GDM1 (cell line): Measurements from ENCODE around the gene ARHGEF7.

ENCODE experiments used
- DNase-seq: peaks from one replicate; lab custom pipeline; 2025; lab: John Stamatoyannopoulos, UW

The ARHGEF7 gene

DNA sequence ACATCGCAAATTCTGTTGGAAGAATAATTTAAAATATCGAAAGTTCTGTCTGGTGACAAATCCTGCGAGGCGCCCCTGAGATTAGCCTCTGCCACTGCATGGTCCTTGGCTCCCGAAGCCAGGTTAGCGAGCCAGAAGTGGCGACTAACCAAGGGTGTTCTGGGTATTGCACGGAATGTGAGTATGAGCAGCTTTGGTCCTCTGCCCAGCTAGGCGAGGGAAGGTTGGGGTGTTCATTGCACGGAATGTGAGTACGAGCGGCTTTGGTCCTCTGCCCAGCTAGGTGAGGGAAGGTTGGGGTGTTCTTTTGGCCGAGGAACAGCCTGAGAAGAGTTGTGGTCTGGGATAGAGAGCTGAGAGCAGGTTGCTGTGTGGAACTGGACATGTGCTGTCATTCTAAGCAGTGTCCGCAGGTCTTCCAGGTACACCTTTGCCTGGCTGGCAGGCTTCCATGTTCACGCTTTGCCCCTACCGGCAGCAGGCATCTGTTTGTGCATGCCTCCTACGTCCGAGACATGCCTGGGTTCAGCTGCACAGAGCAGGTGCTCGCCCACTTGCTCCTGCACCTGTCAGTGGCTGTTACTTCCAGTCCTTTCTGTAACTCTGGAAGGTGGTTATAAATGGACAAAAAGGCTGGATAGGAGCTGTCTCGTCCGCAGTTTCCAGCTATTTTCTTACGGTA, 187.1 kb downstream of the ARHGEF7 start:
- no peak for DNase-seq

DNA sequence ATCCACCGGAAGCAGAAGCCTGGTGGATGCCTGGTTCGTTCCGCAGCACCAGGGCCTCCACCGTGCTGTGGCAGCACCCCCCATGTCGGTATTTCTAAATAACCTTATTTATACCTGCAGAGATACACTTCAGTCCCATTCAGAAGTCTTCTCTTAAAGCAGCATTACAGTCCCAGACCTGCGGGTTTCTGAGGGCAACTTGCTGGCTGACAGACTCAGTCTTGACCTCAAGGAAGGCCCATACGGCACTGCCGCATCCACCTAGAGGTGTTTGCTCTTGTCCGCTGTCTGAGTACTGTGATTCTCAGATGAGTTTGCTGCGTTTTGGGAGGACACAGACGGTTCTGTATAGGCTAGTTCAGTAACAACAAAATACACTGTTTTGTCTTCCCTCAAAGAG, 188.4 kb downstream of the ARHGEF7 start:
- DNase-seq = no peak

DNA sequence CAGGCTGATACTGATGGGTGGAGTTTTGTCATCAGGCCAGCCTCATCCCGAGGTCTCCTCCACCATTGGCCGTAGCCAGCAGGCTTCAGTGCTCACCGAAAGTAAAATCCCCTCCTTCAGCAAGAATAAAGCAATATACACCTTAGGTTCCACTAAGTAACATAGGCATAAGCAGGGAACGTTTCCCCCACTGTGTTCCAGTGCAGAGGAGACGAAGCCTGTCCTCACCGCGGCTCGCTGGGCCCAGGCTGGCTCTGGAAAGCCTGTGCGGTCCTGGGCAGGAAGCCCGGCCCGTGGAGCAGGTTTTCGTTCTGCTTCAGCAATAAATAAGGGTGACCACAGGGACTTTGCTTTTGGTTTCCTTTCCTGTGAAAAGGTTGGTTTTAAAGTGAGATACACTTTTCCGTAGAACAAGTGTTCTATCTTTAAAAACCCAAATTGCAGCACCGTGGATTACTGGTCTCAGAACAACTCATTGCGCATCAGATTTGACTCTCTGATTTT, 189.0 kb downstream of the ARHGEF7 start:
- no peak for DNase-seq

DNA sequence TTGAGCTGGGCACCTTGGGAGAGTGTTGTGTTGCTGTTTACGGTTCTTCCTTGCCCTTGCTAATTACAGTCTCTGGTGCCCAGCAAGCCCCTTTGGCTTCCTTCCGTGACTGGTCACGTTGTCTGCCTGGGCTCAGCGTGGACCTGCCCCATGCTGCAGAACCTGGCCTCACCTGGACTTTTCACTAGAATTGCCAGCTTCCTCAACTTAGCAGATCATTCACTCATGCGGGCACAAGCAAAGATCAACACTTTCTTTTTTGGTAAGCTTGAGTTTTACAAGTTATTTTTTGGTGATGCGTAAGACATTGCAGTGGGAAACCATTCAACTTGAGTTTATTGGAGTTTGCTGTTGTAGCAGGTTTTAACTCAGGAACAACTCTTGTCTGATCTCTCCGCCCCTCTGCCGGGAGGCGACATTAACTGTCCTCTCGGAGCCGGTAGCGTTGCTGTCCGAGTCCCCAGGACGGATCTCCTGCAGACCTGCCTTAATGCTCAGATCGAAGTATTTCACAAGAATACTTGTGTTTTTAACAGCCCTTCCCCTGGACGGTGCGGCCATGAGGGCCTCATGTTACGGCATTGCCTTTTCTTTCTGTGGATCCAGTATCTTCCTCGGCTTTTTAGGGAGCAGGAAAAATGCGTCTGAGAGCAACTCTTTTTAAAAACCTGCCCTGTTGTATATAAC, 189.6 kb downstream of the ARHGEF7 start:
- no peak for DNase-seq

DNA sequence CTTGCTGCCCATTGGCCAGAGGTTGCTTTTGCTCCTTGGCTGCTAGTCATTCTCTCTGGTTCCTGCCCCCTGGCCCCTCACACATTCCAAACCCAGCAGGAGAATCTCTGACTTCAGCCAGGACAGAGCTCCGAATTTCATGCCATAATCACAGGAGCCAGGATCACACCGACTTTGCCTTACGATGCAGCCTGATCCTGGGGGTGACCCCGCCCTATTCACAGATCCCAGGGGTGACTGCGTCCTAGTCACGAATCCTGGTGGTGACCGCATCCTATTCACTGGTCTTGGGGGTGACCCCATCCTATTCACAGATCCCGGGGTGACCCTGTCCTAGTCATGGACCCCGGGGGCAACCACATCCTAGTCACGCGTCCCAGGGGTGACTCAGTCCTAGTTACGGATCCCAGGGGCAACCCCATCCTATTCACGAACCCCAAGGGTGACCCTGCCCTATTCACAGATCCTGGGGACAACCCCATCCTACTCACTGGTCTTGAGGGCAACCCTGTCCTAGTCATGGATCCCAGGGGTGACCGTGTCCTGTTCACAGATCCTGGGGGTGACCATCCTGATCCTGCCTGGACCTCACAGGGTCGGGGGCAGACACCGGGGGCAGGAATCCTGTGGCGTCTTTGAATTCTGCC, 198.0 kb downstream of the ARHGEF7 start:
- no peak for DNase-seq

DNA sequence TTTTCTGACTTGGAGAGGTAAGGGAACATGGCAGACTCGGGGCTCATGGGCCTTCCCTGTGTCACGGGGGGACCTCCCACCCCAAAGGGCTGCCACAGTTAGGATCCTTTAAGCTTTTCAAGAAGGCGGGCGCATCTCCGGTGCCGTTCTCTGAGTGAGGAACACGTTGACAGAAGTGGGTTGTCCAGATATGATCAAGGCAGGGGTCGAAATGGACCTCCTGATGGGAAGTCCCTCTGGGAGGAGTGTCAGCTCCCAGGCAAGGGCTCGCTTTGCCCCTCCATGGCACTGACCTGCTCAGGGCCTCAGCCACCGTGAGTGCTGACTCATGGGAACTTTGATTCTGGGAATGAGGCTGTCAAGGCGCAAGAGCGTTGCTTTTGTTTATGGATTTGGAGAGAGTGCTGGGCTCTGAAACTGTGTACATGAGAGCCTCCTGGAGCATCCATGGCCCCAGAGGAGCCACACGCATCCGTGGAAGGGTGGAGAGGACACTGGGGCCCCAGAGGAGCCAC, 198.9 kb downstream of the ARHGEF7 start:
- DNase-seq = no peak

DNA sequence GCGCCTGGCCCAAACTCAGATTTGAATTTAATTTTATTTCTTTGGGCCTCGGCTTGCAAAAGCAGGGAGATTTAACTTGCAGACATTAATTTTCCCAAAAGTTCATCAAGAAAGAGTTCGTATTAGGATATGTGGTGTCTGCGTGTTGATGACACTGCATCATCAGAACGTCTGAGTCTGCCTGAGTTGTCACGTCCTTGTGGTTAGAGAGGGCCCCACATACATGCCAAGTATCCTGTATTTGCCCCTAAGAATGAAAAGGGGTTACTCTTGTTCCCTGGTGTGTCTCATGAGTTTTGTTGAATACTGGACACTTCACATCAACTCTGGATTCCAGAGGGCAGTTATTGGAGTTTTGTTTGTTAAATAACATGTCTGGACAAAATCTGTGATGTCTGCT, 199.7 kb downstream of the ARHGEF7 start:
- DNase-seq = no peak

DNA sequence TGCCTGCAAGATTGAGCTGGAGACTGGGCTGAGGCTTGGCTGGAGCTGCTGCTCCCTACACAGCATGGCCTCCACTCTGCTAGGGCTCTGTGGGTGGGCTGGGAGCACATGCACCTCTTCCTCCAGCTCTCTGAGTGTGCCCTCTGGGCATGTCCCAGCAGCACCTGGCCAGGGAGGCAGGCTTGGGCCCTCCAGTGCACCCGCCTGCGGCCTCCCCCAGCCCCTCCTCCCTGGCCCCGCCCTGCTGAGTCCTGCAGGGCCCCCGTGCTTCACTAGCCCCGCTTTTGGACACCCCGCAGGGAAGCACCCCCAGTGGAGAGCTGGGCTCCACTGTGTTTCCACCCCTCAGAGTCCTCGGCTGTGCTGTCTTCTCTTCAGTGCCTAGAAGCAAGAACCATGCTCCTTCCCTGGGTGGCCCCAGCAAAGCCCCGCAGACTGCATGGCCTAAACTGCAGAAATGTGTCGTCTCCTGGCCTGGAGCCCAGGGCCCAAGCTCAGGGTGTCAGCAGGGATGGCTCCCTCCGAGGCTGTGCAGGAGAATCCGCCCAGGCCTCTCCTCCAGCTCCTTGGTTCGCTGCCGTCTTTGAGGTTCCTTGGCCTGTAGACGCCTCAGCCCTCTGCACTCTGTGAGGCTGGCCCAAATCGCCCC, 200.4 kb downstream of the ARHGEF7 start:
- DNase-seq = no peak

DNA sequence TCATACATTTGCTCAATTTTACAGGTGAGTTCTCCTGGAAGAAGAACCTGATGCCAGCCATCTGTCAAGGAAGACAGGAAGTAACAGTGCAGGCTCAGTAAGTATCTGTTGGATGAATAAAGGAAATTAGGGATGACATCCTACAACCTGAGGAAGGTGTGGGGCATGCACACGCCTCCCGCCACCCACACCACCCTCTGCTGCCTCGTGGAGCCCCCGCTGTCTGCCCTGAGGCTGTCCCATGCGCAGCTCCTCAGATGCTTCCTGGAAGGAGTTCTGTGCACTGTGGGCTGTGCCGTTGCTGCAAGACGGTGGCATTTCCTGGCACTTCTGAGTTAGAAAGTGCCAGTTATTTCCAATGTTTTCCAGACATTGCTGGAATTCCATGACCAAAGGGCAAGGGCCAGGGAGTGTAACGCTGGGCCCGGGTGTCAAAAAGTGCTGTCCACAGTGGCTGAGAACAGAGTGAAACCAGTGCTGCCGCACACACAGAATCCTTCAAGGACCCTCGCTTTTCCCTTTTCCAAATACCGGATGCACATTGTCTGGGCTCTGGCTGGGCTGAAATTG, 201.1 kb downstream of the ARHGEF7 start:
- no peak for DNase-seq

DNA sequence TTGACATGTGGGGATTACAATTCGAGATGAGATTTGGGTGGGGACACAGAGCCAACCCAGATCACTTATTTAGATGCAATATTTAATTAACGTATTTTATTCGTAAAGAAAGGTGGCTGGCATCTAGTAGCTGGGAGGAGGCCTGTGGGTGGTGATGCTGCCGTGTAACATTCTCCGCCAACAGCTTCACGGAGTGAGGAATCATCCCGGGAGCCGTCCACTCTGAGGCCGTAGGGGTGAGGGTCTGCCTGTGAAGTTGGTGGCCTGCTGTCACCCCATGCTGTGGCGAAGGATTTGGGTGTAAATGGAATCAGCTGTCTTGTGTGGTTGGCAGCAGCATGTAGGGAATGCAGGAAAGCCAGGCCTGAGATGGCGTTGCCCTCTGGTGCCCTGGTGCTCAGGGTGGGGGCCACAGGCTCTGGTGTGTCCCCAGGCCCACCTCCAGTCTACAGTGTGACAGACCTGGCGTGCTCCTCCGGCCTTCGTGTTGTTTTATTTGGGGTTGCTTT, 202.0 kb downstream of the ARHGEF7 start:
- no peak for DNase-seq

DNA sequence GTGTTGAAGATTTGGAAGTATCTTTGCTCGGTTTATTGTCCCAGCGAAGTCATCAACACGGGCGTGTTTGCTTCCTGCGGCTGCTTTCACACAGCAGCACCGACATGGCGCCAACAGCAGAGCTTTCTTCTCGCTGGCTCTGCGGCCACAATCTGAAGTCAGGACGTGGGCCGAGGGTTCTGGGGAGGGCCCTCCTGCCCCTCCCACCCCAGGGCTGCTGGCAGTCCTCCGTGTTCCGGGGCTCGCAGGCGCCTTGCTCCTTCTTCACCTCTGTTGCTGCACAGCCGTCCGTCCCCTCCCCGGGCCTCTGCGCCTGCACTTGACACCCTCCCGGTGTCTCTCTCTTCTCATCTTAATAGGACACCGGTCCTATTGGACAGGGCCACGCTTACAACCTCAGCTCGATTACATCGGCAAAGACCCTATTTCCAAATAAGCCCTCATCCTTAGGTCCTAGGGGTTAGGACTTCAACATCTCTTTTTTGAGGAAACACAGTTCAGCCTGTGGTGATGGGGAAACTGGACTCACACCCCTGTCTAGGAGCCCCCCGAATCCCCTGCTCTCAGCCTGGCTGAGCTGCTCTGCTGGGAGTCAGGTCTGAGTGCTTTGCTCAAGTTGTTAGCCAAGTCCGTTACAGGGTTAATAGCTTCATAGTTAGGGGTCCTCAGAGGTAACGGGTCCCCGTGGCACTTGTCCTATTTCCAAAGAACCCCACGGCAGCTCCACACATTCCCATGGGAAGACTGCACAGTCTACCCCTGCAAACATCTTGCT, 202.6 kb downstream of the ARHGEF7 start:
- no peak for DNase-seq

DNA sequence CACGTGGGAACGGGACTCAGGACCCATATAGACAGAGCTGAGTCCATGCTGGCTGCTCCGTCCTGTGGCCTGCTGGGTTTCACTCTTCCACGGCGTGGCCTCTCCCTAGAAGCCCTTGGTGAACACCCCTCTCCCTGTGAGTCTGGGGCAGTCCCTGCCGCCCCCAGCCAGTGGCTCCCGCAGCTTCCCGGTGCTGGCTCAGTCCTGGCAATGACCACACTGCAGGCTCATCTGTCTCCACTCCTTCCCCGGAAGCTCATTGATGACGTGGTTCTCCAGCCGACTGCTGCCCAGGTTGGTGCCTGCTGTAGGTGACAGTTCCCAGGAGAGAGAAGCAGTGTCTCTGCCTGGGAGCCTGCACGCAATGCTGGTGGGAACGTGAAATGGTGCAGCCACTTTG, 203.3 kb downstream of the ARHGEF7 start:
- no peak for DNase-seq

DNA sequence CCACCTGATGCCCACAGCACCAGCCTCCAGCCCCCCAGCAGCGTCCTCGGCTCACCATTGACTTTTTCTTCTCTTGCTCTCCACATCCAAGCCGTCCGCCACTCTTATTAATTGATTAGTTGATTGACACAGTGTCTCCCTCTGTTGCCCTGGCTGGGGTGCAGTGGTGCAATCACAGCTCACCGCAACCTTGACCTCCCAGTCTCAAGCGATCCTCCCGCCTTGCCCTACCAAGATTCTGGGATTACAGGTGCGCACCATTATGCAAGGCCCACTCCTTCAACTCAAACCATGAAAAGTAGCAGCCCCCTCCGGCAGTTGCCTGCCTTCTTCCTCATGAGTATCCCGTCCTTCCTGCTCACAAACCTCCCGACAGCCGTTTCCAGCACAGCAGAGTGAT, 204.4 kb downstream of the ARHGEF7 start:
- no peak for DNase-seq

DNA sequence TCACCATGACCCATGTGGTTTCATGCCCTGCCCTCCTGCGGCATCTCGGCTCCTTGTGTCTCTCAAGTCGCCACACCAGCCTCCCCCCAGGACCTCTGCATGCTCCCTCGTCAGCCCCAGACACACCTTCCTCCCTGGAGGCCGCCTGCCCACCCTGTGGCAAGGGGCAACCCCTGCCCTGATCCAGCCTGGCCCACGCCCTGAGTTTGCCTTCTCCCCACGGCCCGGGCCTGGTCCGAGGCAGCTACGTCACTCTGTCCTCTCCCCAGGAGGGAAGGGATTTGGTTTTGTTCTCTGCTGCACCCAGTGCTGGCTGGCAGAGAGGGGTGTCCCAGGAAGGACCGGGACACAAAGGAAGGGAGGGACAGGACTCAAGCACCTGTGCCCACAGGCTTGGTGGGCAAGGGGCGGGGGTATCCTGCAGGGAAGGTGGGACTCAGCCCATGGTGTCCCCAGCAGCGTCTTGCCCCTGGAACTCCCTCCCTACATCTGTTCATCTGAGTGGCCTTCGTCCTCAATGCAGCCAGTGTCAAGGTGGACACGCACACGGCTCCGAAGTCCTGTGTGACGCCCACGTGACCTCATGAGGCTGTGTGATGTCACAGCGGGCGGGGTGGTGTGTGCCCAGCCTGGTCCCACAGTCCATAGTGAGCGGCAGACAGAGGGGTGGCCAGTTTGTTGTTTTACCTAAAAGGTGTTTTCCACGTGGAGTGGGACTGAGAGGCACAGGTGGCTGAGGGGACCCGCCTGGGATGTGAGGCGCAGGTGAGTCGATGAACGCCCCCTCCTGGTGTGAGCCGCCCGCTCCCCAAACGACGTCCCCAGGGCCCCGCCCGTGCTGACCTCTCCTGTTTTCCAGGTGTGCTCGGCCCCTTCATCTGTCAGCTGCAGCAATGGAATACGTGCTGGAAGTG, 205.1 kb downstream of the ARHGEF7 start, which contains the start of gene TEX29:
TEX29 (plus strand) TSS at position 645 of the 914 bp plus-strand sequence; CDS start at position 894, 249 bp downstream.
- DNase-seq = no peak

DNA sequence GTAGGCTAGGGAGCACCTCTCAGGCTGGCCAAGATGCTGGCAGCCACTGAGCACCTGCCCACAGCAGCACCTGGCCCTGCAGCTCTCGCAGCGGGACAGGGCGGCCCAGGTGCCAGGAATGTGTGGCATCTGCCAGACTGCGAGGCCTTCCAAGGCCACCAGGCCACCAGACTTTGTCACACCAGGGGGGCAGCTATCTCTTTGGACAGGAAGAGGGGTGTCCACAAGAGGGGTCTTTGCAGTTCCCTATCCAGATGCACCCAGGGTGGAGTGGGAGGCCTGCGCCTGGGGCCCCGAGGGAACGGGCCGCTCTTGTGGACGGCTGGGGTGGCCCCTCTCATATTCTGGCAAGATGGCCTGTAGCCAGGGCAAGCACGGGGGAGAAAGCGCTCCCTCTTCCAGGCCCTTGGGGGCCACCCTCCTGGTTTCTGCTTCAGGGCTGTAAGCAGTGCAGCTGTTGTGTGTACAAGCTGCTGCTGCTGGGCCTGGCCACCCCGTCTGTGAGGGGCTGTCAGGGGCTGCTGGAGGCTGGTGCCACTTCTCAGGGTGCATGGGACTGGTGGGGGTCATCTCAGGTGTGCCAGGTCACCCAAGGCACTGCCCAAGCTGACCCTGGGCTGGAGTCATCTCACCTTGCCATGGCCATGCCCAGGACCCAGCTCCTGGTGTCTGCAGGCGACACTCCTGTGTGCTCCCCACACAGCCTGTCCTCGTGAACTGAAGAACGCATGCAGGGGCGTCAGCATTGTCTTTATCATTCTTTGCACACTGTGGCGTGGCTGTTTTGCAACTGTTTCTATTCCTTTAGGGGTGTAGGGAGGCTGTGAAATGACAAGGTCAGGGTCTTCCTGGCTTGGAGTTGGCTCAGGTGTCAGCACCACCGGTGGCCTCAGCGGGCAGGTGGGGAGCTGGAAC, 207.1 kb downstream of the ARHGEF7 start:
- no peak for DNase-seq

DNA sequence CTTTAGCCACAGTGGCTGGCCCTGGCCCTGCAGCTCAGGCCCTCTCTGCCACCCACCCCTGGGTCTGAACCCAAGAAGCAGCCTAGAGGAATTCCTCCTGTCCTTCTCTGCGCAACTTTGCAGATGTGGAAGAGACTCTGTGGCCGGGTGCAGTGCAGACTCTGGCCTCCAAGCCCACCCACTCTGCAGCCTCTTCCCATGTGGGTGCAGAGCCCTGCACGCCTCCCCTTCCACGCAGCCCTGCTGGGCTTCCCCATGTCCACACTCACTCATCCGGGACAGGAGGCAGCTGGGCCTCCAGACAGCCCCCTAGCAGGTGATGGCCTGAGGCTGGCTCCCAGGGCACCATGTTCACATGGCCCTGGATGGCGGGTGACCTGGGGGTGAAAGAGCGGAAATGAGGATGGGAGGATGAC, 207.8 kb downstream of the ARHGEF7 start:
- DNase-seq = no peak

DNA sequence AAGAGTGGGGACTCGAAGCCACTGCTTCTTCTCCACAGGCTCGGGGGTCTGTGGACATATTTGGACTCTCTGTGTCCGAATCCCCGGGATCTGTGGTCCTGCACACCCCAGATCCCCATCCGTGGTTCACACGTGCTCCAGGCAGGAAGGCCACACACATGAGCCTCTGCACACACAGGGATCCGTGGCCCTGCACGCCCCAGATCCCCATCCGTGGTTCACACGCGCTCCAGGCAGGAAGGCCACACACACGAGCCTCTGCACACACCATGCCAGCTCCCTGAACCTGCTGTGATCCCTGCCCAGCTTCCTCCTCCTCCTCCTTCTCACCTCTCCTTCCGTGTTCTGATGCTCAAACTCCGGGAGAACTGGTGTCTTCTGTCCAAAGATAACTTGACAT, 208.4 kb downstream of the ARHGEF7 start:
- no peak for DNase-seq

DNA sequence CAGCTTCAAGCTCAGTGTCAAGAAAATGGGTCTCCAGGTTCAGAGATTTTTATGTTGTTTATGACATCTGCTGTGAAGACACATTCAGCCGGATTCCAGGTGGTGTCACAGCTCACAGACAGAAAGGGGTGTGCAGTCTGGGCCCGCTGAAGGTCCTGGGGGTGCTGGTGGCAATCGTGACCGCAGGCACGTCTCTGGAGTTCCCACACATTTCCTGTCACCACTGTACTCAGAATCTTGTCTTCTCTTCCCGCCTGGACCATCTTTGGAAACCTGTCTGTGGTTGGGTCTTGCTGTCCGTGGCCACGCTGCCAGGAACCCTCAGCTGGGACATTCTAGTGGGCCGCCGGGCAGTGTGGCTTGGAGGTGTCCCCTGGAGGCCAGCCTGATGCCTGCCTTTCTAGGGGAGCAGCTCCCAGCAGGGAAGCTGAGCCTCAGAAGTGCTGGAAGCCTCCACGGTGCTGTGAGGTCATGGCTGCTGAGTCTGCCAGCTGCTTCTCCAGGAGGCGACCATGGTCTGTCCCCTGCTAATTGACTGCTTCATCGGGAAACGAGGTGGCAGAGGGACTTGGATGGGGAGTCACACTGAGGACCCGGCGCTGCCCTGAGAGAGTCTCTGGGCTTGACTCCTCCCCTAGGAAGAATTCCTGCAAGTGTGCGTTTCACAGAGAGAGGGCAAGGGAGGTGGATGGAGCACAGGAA, 209.0 kb downstream of the ARHGEF7 start:
- no peak for DNase-seq
